OCI-LY7 (cell line): ENCODE results near the gene BBLN. TPM values are rescaled to one million over a fixed set of nuclear protein-coding genes. Genes with fewer than 3 reads are reported as not detected.

Experiments
- BruUV-seq: library from RNA; stranded (reverse); fragments of 400-500 nt; replicated peaks from 2 replicates; lab custom pipeline; 2021; lab: Mats Ljungman, UMichigan
- CTCF ChIA-PET: fragments of 300-600 bp; sonication (Branson Sonifier 250); formaldehyde crosslinking; loops from one replicate; lab custom pipeline; 2022; ENCODE audit warnings: antibody characterized with exemption; ENCODE audit not compliant: unreplicated experiment; lab: Charles Lee
- POLR2A ChIA-PET: fragments of 300-600 bp; sonication (Branson Sonifier 250); formaldehyde crosslinking; loops from one replicate; lab custom pipeline; 2022; ENCODE audit warnings: antibody characterized with exemption; lab: Charles Lee
- DNase-seq: peaks from one replicate; pipeline ENCODE4 v3.0.0-alpha.2; 2015; ENCODE audit warnings: low spot score
- H2AFZ ChIP-seq: fragments of 200-600 bp; sonication (generic), shearing (Covaris generic); 2 replicates; pipeline ENCODE4 v1.6.1; 2014; ENCODE audit warnings: mild to moderate bottlenecking, antibody characterized with exemption, low read length, moderate library complexity
- H3K27ac ChIP-seq: fragments of 200-600 bp; sonication (generic); 2 replicates; pipeline ENCODE4 v1.5.1; 2014; ENCODE audit warnings: mixed run types, low read depth, mild to moderate bottlenecking, moderate library complexity, low read length, inconsistent platforms; ENCODE audit not compliant: poor library complexity, severe bottlenecking
- H3K36me3 ChIP-seq: fragments of 200-600 bp; sonication (generic); 2 replicates; pipeline ENCODE4 v1.6.1; 2014; ENCODE audit warnings: mild to moderate bottlenecking, antibody characterized with exemption, low read length, moderate library complexity, mixed read lengths; ENCODE audit not compliant: insufficient read depth
- H3K4me1 ChIP-seq: fragments of 200-600 bp; sonication (generic); 2 replicates; pipeline ENCODE4 v1.5.1; 2014; ENCODE audit warnings: mild to moderate bottlenecking, low read length; ENCODE audit not compliant: insufficient read depth, poor library complexity, severe bottlenecking
- H3K4me2 ChIP-seq: fragments of 200-600 bp; sonication (generic); 2 replicates; pipeline ENCODE4 v1.6.1; 2014; ENCODE audit warnings: mild to moderate bottlenecking, low read length
- H3K4me3 ChIP-seq: fragments of 200-600 bp; sonication (generic); 2 replicates; pipeline ENCODE4 v1.5.1; 2014; ENCODE audit warnings: mild to moderate bottlenecking, low read depth, low read length; ENCODE audit not compliant: poor library complexity, severe bottlenecking
- H3K79me2 ChIP-seq: fragments of 200-600 bp; sonication (generic); 2 replicates; pipeline ENCODE4 v1.6.1; 2016; ENCODE audit warnings: low read depth, mild to moderate bottlenecking, low read length, moderate library complexity, mixed read lengths; ENCODE audit not compliant: insufficient read depth
- H3K9me2 ChIP-seq: fragments of 200-600 bp; sonication (generic); 2 replicates; pipeline ENCODE4 v1.6.1; 2016; ENCODE audit warnings: mild to moderate bottlenecking, low read length, mixed read lengths; ENCODE audit not compliant: insufficient read depth
- H3K9me3 ChIP-seq: fragments of 200-600 bp; sonication (generic); 2 replicates; pipeline ENCODE4 v1.6.1; 2014; ENCODE audit warnings: mild to moderate bottlenecking, mixed run types, low read length, mixed read lengths
- H4K20me1 ChIP-seq: fragments of 200-600 bp; sonication (generic); 2 replicates; pipeline ENCODE4 v1.6.1; 2014; ENCODE audit warnings: mild to moderate bottlenecking, antibody characterized with exemption, low read length, moderate library complexity, mixed read lengths; ENCODE audit not compliant: insufficient read depth
- EZH2phosphoT487 ChIP-seq: fragments of 200-600 bp; sonication (generic); IDR thresholded peaks from 2 replicates; pipeline ENCODE4 v1.6.1; 2018; ENCODE audit warnings: low read depth, borderline replicate concordance, mild to moderate bottlenecking, mixed run types, antibody characterized with exemption, low read length, moderate library complexity, mixed read lengths
- intact Hi-C: fragments of 100-400 bp; cut with micrococcal nuclease; formaldehyde crosslinking; loops from one replicate; pipeline ENCODE4 v1.10.0; 2022; ENCODE audit not compliant: unreplicated experiment
- total RNA-seq, 2 experiments: library from RNA; depleted of rRNA in 1 of 2; stranded (reverse); fragments of >200 nt in 1 of 2; shearing (Covaris generic) in 1 of 2; gene quantifications; 2 replicates each; pipeline ENCODE4 v1.2.3, GENCODE V29; 2014 to 2022
- TF ChIP-seq, protein P1 (sequence below): fragments of 200-600 bp; sonication (generic); conservative IDR thresholded peaks from 2 replicates; pipeline ENCODE4 v1.5.1; 2014; ENCODE audit warnings: mild to moderate bottlenecking, antibody characterized with exemption, low read length, moderate library complexity, mixed read lengths

Gene BBLN
- total RNA-seq, 2 experiments from 2014 or later = 66.9 to 104 TPM

- Histone ChIP-seq H4K20me1 (no peaks in the 10 kb centered on the region), H3K4me2 (no peak overlapping the region), H3K4me3 (no peak overlapping the region), H3K36me3 (no peaks in the 10 kb centered on the region), H3K4me1 (peaks cover under 1% of the 10 kb centered on the region), H2AFZ (no peak overlapping the region), H3K9me3 (no peaks in the 10 kb centered on the region), H3K79me2 (no peaks in the 10 kb centered on the region), H3K9me2 (no peaks in the 10 kb centered on the region), H3K27ac (no peak overlapping the region)
- ChIA-PET POLR2A (no interaction called here), CTCF (interaction anchor here (0.6 kb wide), 1 partner anchor 24 kb away, joined by 3 read pairs; no protein-coding TSS in a partner anchor)
- DNase-seq = no peak
- TF ChIP-seq, protein P1, sequence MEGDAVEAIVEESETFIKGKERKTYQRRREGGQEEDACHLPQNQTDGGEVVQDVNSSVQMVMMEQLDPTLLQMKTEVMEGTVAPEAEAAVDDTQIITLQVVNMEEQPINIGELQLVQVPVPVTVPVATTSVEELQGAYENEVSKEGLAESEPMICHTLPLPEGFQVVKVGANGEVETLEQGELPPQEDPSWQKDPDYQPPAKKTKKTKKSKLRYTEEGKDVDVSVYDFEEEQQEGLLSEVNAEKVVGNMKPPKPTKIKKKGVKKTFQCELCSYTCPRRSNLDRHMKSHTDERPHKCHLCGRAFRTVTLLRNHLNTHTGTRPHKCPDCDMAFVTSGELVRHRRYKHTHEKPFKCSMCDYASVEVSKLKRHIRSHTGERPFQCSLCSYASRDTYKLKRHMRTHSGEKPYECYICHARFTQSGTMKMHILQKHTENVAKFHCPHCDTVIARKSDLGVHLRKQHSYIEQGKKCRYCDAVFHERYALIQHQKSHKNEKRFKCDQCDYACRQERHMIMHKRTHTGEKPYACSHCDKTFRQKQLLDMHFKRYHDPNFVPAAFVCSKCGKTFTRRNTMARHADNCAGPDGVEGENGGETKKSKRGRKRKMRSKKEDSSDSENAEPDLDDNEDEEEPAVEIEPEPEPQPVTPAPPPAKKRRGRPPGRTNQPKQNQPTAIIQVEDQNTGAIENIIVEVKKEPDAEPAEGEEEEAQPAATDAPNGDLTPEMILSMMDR = no peak
- no peak for TF ChIP-seq EZH2phosphoT487
- intact Hi-C loops = no loop called here
- BruUV-seq = no TSS peak
Measured at GRCh38 chr9:128208946-128209669, 49.0 kb downstream of the BBLN start.

- no peak overlapping the region for H3K4me2 ChIP-seq
- TF ChIP-seq, protein P1 = no peak
- no peak for TF ChIP-seq EZH2phosphoT487
- H3K27ac ChIP-seq = no peak overlapping the region
- H3K9me2 ChIP-seq = no peaks in the 10 kb centered on the region
- DNase-seq = no peak
- no peak overlapping the region for H3K4me3 ChIP-seq
- H3K36me3 ChIP-seq = no peaks in the 10 kb centered on the region
- H2AFZ ChIP-seq = no peak overlapping the region
- BruUV-seq = no TSS peak
- H3K9me3 ChIP-seq = no peaks in the 10 kb centered on the region
- H3K79me2 ChIP-seq = no peaks in the 10 kb centered on the region
- no peaks in the 10 kb centered on the region for H3K4me1 ChIP-seq
- ChIA-PET POLR2A (interaction anchor here (0.6 kb wide), 1 partner anchor 951 kb away, joined by 4 read pairs; no protein-coding TSS in a partner anchor), CTCF (no interaction called here)
- H4K20me1 ChIP-seq = no peaks in the 10 kb centered on the region
- intact Hi-C loops = no loop called here
Measured at GRCh38 chr9:128211186-128211980, 51.3 kb downstream of the BBLN start.
